ENCODE data around the gene MAGEA1. TPM values are rescaled to one million over a fixed set of nuclear protein-coding genes. Genes with fewer than 3 reads are reported as not detected.

MAGEA1 gene
- total and polyA plus RNA-seq, 2 donors (not counting 3 experiments of a cell fraction or from before 2014, with no cell fraction given) = not detected

- DNase-seq (ENCODE audit: low read depth, low spot score) (no peak), FAIRE-seq (no peak)
- Histone ChIP-seq H3K4me2 (ENCODE audit: insufficient read depth, low read length) (no peak overlapping the region), H3K9me3 (replicated peaks; ENCODE audit: control insufficient read depth, insufficient read depth, low read length) (no peaks in the 10 kb centered on the region), H3K4me1 (ENCODE audit: control insufficient read depth, extremely low read depth, insufficient read depth, low read length) (no peaks in the 10 kb centered on the region), H4K20me1 (replicated peaks; ENCODE audit: control insufficient read depth, extremely low read depth, insufficient read depth, low read length) (no peaks in the 10 kb centered on the region), H3K9me1 (replicated peaks; ENCODE audit: control insufficient read depth, extremely low read depth, insufficient read depth, low read length) (no peaks in the 10 kb centered on the region), H3K79me2 (ENCODE audit: control insufficient read depth, insufficient read depth, low read length) (no peaks in the 10 kb centered on the region), H3K4me3 (replicated peaks in 1 of 3; ENCODE audit: insufficient read depth in 1 of 3, low read depth in 1 of 3, low read length in 3 of 3) (no peak overlapping the region), H3K27ac (ENCODE audit: insufficient read depth, low read depth, low read length) (no peak overlapping the region), H3K9ac (replicated peaks; ENCODE audit: extremely low read depth, insufficient read depth, low read length) (no peak overlapping the region), H3K36me3 (ENCODE audit: control insufficient read depth in 2 of 2, extremely low read depth in 1 of 2, insufficient read depth in 2 of 2, low read length in 2 of 2) (no peaks in the 10 kb centered on the region), H3K27me3 (ENCODE audit: control insufficient read depth in 2 of 2, insufficient read depth in 2 of 2, low read length in 2 of 2) (no peaks in the 10 kb centered on the region), H2AFZ (ENCODE audit: low read depth, low read length) (no peak overlapping the region)
- no TSS peak for BruUV-seq (replicated peaks)
- intact Hi-C loops (cut with micrococcal nuclease) = no loop called here
- no peak for TF ChIP-seq MYC (IDR thresholded peaks at IDR 0.05; ENCODE audit: low read depth, low read length)
- TF ChIP-seq FOS (IDR thresholded peaks at IDR 0.05; ENCODE audit: borderline replicate concordance, insufficient read depth, low read length) = no peak
- TF ChIP-seq JUN (IDR thresholded peaks at IDR 0.05; ENCODE audit: borderline replicate concordance, insufficient read depth, insufficient read length, low read depth) = no peak
- no peak for TF ChIP-seq POLR2A (IDR thresholded peaks at IDR 0.05; ENCODE audit: low read depth, low read length)
- TF ChIP-seq CTCF (IDR thresholded peaks at IDR 0.05; ENCODE audit: extremely low read depth in 1 of 2, insufficient read depth in 1 of 2, low read depth in 1 of 2, low read length in 2 of 2) = no peak
- TF ChIP-seq, protein P1, sequence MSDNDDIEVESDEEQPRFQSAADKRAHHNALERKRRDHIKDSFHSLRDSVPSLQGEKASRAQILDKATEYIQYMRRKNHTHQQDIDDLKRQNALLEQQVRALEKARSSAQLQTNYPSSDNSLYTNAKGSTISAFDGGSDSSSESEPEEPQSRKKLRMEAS (IDR thresholded peaks at IDR 0.05; ENCODE audit: insufficient read depth, insufficient read length) = no peak
- TF ChIP-seq POLR2AphosphoS5 (IDR thresholded peaks at IDR 0.05; ENCODE audit: insufficient read depth, low read depth, low read length) = no peak
- no peak for TF ChIP-seq EZH2 (IDR thresholded peaks at IDR 0.05; ENCODE audit: borderline replicate concordance, low read depth, low read length, severe bottlenecking)
- TF ChIP-seq GATA2 (IDR thresholded peaks at IDR 0.05; ENCODE audit: insufficient read depth, insufficient read length, low read depth, low read length) = no peak
- dilution Hi-C loops (cut with MboI; ENCODE audit: extremely low pct_ligation_motif_present, low sequenced_read_pairs) = no loop called here
- ChIA-PET CTCF (no interaction called here), POLR2A (no interaction called here)
Measured at GRCh38 chrX:153190381-153190780, 11.3 kb downstream of the MAGEA1 start.

All from endothelial cell of umbilical vein (primary cell).